Spleen (tissue), 11 donors: ENCODE results near the gene DOCK2. TPM values are rescaled to one million over a fixed set of nuclear protein-coding genes. Genes with fewer than 3 reads are reported as not detected.
A peak's percentile ranks its signal among the peaks of the same experiment; 100 is the strongest.

Experiments
- DNase-seq: peaks from one replicate; pipeline ENCODE4 v3.0.0-alpha.2; 2020
- H3K27ac ChIP-seq, 8 donors: fragments of 200-600 bp; sonication (generic) in 7 of 8; 1 replicate in 4 of 8; 2 replicates in 4 of 8; pipeline versions ENCODE4 v1.5.0 to v1.8.0; 2016 to 2021; ENCODE audit warnings: inconsistent platforms in 4 of 8, mild to moderate bottlenecking in 4 of 8, moderate library complexity in 1 of 8
- H3K27me3 ChIP-seq, 7 donors: fragments of 200-600 bp; sonication (generic) in 6 of 7; replicated peaks in 1 of 7; 1 replicate in 4 of 7; 2 replicates in 3 of 7; pipeline versions ENCODE4 v1.5.0 to v1.8.0; 2016 to 2021; ENCODE audit warnings: inconsistent platforms in 3 of 7, mild to moderate bottlenecking in 1 of 7
- H3K36me3 ChIP-seq, 6 donors: fragments of 200-600 bp; sonication (generic) in 5 of 6; 1 replicate in 4 of 6; 2 replicates in 2 of 6; pipeline versions ENCODE4 v1.5.0 to v1.8.0; 2016 to 2021; ENCODE audit warnings: inconsistent platforms in 2 of 6
- H3K4me1 ChIP-seq, 6 donors: fragments of 200-600 bp; sonication (generic) in 5 of 6; 1 replicate in 3 of 6; 2 replicates in 3 of 6; pipeline versions ENCODE4 v1.5.0 to v1.8.0; 2016 to 2021; ENCODE audit warnings: inconsistent platforms in 3 of 6
- H3K4me3 ChIP-seq, 8 donors: fragments of 200-600 bp; sonication (generic) in 7 of 8; 1 replicate in 4 of 8; 2 replicates in 4 of 8; pipeline versions ENCODE4 v1.5.0 to v1.8.0; 2016 to 2021; ENCODE audit warnings: inconsistent platforms in 4 of 8, mild to moderate bottlenecking in 4 of 8, moderate library complexity in 2 of 8
- H3K9me3 ChIP-seq, 8 donors: fragments of 200-600 bp; sonication (generic) in 7 of 8; 1 replicate in 4 of 8; 2 replicates in 4 of 8; pipeline versions ENCODE4 v1.5.0 to v1.8.0; 2016 to 2021; ENCODE audit warnings: inconsistent platforms in 4 of 8
- CTCF ChIP-seq, 11 experiments: fragments of 200-600 bp in 7 of 11; fragments of 450-650 bp in 4 of 11; sonication (generic) in 4 of 11; IDR thresholded peaks in 8 of 11; conservative IDR thresholded peaks in 3 of 11; 1 replicate in 7 of 11; 2 replicates in 4 of 11; pipeline versions ENCODE4 v1.4.0 to v1.8.0; 2016 to 2021; ENCODE audit warnings: antibody characterized with exemption in 11 of 11, inconsistent platforms in 4 of 11, mild to moderate bottlenecking in 1 of 11
- POLR2A ChIP-seq, 3 donors: fragments of 450-650 bp; IDR thresholded peaks; one replicate each; pipeline ENCODE4 v1.5.1; 2017; ENCODE audit warnings: antibody characterized with exemption in 3 of 3, mild to moderate bottlenecking in 1 of 3
- POLR2AphosphoS5 ChIP-seq, 3 donors: sonication (generic); formaldehyde crosslinking; IDR thresholded peaks; one replicate each; pipeline ENCODE4 v1.5.1; 2017; ENCODE audit warnings: antibody characterized with exemption in 3 of 3
- WGBS, 5 donors: extraction: QIAGEN DNeasy Blood & Tissue Kit in 3 of 5; methylation state at CpG; one replicate each; pipeline versions ENCODE4 v1.1.5 to v1.1.7; 2013 to 2018; 5-methylcytosine and 5-hydroxymethylcytosine counted together
- intact Hi-C: fragments of 100-400 bp; cut with DNase I; formaldehyde crosslinking; loops from one replicate; pipeline ENCODE4 v1.15.0; 2023; ENCODE audit warnings: low total_unique reads
- polyA plus RNA-seq, 3 donors: library from polyadenylated mRNA; stranded (reverse); fragments of 200-250 nt; gene quantifications; one replicate each; pipeline ENCODE4 v1.2.1, GENCODE V29; 2013
- total RNA-seq, 7 donors: library from RNA; depleted of rRNA in 3 of 7; stranded (reverse); fragments of >200 nt in 3 of 7; fragmentation: NEBNext Ultra II Directional in 4 of 7; extraction: Animal tissue kit (Norgen Biotek cat#: 25700) in 4 of 7; gene quantifications; one replicate each; pipeline versions ENCODE4 v1.1.0 to v1.2.1, GENCODE V29; 2016 to 2021
- donor health status: healthy with polysubstance abuse.
- donor health status: DM: no; HTN: no; CAD: no; lungs with moderate emphysema.
- donor health status: DM: no; HTN: no; CAD: no.
- donor health status: Bipolar disorder and iron deficiency.
- donor health status: healthy.
- donor health status: DM: no; HTN: no; CAD: no.
- donor health status: DM: yes; HTN: yes; CAD: no.

DOCK2 gene
- total and polyA plus RNA-seq, 10 donors, result 30.6 to 321 (median 198) TPM

- Histone ChIP-seq H3K4me1 (peaks cover 0 to 16% (median 9%) of the 10 kb centered on the region in 6 donors), H3K9me3 (no peaks in the 10 kb centered on the region), H3K27ac (peak overlapping the region in 2 of 8 donors; percentile 5 to 56), H3K36me3 (peaks cover 0 to 55% (median 1%) of the 10 kb centered on the region in 6 donors), H3K4me3 (no peak overlapping the region), H3K27me3 (no peaks in the 10 kb centered on the region)
- DNase-seq, result no peak
- intact Hi-C loops, result no loop called here
- TF ChIP-seq CTCF (IDR thresholded peaks at IDR 0.05 in 8 of 11, conservative IDR thresholded peaks at IDR 0.05 in 3 of 11) (no peak), POLR2AphosphoS5 (IDR thresholded peaks at IDR 0.05) (no peak), POLR2A (IDR thresholded peaks at IDR 0.05) (no peak)
These were observed 333.3 kb downstream of the DOCK2 start for GRCh38 chr5:169970339-169970738.

GRCh38 chr5:169970911-169971765 is 334.1 kb downstream of the DOCK2 start:
- Histone ChIP-seq H3K4me1 (peaks cover 0 to 16% (median 9%) of the 10 kb centered on the region in 6 donors), H3K9me3 (no peaks in the 10 kb centered on the region), H3K36me3 (peaks cover 0 to 50% (median 0%) of the 10 kb centered on the region in 6 donors), H3K27me3 (no peaks in the 10 kb centered on the region), H3K27ac (peak overlapping the region in 7 of 8 donors; percentile 5 to 56 (median 24)), H3K4me3 (no peak overlapping the region)
- 56 to 76% (median 66%) methylated on average over 8 of the region's 8 CpGs for WGBS, 5 donors
- intact Hi-C loops, result no loop called here
- peak in 2 of 3 donors; percentile 58 to 59 for TF ChIP-seq POLR2AphosphoS5 (IDR thresholded peaks at IDR 0.05)
- TF ChIP-seq POLR2A (IDR thresholded peaks at IDR 0.05), result no peak
- DNase-seq, result peak; percentile 78

- no peaks in the 10 kb centered on the region for H3K9me3 ChIP-seq
- no peak overlapping the region for H3K4me3 ChIP-seq
- peaks cover 0 to 16% (median 9%) of the 10 kb centered on the region in 6 donors for H3K4me1 ChIP-seq
- no peak for DNase-seq
- WGBS, 5 donors, result 76 to 93% (median 83%) methylated on average over 1 of the region's 1 CpG
- intact Hi-C loops, result no loop called here
- H3K27ac ChIP-seq, result peak overlapping the region in 7 of 8 donors; percentile 5 to 56 (median 21)
- no peak for TF ChIP-seq POLR2AphosphoS5 (IDR thresholded peaks at IDR 0.05)
- no peak for TF ChIP-seq POLR2A (IDR thresholded peaks at IDR 0.05)
- TF ChIP-seq CTCF (IDR thresholded peaks at IDR 0.05 in 8 of 11, conservative IDR thresholded peaks at IDR 0.05 in 3 of 11), result no peak
- H3K27me3 ChIP-seq, result no peaks in the 10 kb centered on the region
- peaks cover 0 to 48% (median 0%) of the 10 kb centered on the region in 6 donors for H3K36me3 ChIP-seq
These were observed 334.7 kb downstream of the DOCK2 start for GRCh38 chr5:169971780-169972179.

- Histone ChIP-seq H3K9me3 (no peaks in the 10 kb centered on the region), H3K27ac (no peak overlapping the region), H3K4me1 (peaks cover 0 to 17% (median 9%) of the 10 kb centered on the region in 6 donors), H3K36me3 (peaks cover 0 to 48% (median 0%) of the 10 kb centered on the region in 6 donors), H3K4me3 (no peak overlapping the region), H3K27me3 (no peaks in the 10 kb centered on the region)
- intact Hi-C loops, result no loop called here
- WGBS, 5 donors, result 86 to 93% (median 87%) methylated on average over 3 of the region's 3 CpGs
- DNase-seq, result no peak
- TF ChIP-seq POLR2A (IDR thresholded peaks at IDR 0.05) (no peak), POLR2AphosphoS5 (IDR thresholded peaks at IDR 0.05) (no peak), CTCF (IDR thresholded peaks at IDR 0.05 in 8 of 11, conservative IDR thresholded peaks at IDR 0.05 in 3 of 11) (no peak)
These were observed 336.0 kb downstream of the DOCK2 start for GRCh38 chr5:169973056-169973455.
